ENCODE results near the gene SLC28A1. TPM values are rescaled to one million over a fixed set of nuclear protein-coding genes. Genes with fewer than 3 reads are reported as not detected.

The SLC28A1 gene
- total RNA-seq, 1 experiment from 2014 or later = not detected

- Histone ChIP-seq H2AFZ (ENCODE audit: low read depth, low read length, poor library complexity, severe bottlenecking) (no peak overlapping the region), H3K36me3 (ENCODE audit: control insufficient read depth in 1 of 2, insufficient read depth in 2 of 2, low read length in 2 of 2) (no peaks in the 10 kb centered on the region), H3K9me2 (ENCODE audit: insufficient read depth) (no peaks in the 10 kb centered on the region), H3K27me3 (ENCODE audit: insufficient read depth, low read length) (no peaks in the 10 kb centered on the region), H3K9ac (ENCODE audit: low read length) (no peak overlapping the region), H4K20me1 (ENCODE audit: insufficient read depth) (peaks cover 2% of the 10 kb centered on the region; the same call in 1 of the 2 replicates), H3K4me1 (ENCODE audit: control insufficient read depth in 1 of 2, insufficient read depth in 2 of 2, low read length in 2 of 2) (peaks cover 15 to 30% of the 10 kb centered on the region in 2 experiments), H3K4me3 (replicated peaks in 1 of 2; ENCODE audit: low read depth in 1 of 2, low read length in 2 of 2) (no peak overlapping the region), H3K27ac (ENCODE audit: low read depth, low read length) (no peak overlapping the region), H3K4me2 (ENCODE audit: low read length) (no peak overlapping the region), H3K9me3 (ENCODE audit: control insufficient read depth in 1 of 2, insufficient read depth in 1 of 2, low read depth in 1 of 2, low read length in 2 of 2) (no peaks in the 10 kb centered on the region), H3K79me2 (ENCODE audit: insufficient read depth, low read length) (peaks cover 94% of the 10 kb centered on the region)
- BruUV-seq (replicated peaks) = no TSS peak
- ChIA-PET RAD21 (ENCODE audit: low non-redundant PET in 1 of 2, low total read pairs in 2 of 2, uncharacterized antibody in 2 of 2, unreplicated experiment in 2 of 2) (no interaction called here), CTCF (no interaction called here), POLR2A (no interaction called here)
- DNase-seq (ENCODE audit: low read depth, low spot score) = no peak
- no peak for ATAC-seq
- intact Hi-C loops (cut with micrococcal nuclease) = no loop called here
- TF ChIP-seq TCF7L2 (IDR thresholded peaks at IDR 0.05; ENCODE audit: borderline replicate concordance, extremely low read depth, insufficient read depth, insufficient read length) (no peak), ELF1 (IDR thresholded peaks at IDR 0.05; ENCODE audit: borderline replicate concordance, low read depth) (no peak), EGR1 (IDR thresholded peaks at IDR 0.05; ENCODE audit: low read depth) (no peak), EZH2 (IDR thresholded peaks at IDR 0.05) (no peak), CTCF (IDR thresholded peaks at IDR 0.05 in 2 of 3, conservative IDR thresholded peaks at IDR 0.05 in 1 of 3; ENCODE audit: borderline replicate concordance in 1 of 3, insufficient read depth in 1 of 3, low read depth in 2 of 3, low read length in 2 of 3) (no peak), SP1 (IDR thresholded peaks at IDR 0.05; ENCODE audit: low read depth) (no peak), ZFX (IDR thresholded peaks at IDR 0.05) (no peak), JUND (IDR thresholded peaks at IDR 0.05) (no peak), MAX (IDR thresholded peaks at IDR 0.05) (no peak), CBX3 (IDR thresholded peaks at IDR 0.05; ENCODE audit: low read depth) (no peak)
- TF ChIP-seq, protein P1, sequence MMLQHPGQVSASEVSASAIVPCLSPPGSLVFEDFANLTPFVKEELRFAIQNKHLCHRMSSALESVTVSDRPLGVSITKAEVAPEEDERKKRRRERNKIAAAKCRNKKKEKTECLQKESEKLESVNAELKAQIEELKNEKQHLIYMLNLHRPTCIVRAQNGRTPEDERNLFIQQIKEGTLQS (IDR thresholded peaks at IDR 0.05) = no peak
These were observed 103.6 kb downstream of the SLC28A1 start for GRCh38 chr15:84987949-84988624.
